HG02840 (cell line): ENCODE measurements around the gene VSIR.

Source experiments
- ATAC-seq: cut with Tn5 transposase; IDR thresholded peaks from one replicate; pipeline ENCODE4 v1.9.1; 2021; ENCODE audit warnings: mild to moderate bottlenecking, moderate library complexity, moderate number of reproducible peaks; ENCODE audit not compliant: unreplicated experiment, low FRiP score

Gene VSIR

DNA sequence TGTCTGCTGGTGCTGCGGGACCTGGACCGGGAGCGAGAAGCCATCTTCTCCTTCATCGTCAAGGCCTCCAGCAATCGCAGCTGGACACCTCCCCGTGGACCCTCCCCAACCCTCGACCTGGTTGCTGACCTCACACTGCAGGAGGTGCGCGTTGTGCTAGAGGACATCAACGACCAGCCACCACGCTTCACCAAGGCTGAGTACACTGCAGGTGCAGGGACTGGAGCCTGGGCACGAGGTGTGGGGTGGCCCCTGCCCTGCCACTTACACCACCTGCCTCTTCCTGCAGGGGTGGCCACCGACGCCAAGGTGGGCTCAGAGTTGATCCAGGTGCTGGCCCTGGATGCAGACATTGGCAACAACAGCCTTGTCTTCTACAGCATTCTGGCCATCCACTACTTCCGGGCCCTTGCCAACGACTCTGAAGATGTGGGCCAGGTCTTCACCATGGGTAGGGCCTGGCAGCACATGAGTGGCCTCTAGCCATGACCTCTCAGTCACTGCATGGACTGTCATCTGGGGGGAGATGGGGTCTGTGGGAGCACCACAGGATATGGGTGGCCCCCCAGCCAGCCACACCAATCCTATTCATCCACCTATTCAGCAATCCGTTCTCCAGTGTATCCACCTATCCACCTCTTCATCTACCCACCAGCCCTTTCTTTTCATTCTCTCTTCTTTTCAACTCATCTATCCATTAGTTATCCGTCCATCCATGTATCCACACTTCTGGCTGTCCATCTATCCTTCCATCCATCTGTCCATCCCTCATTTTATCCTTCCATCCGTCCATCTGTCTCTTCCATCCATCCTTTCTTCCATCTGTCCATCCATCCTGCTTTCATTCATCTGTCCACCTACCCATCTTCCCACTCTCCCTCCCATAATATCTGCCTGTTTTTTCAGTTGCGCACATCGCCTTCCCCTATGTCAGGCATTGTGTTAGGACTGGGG lies 34.5 kb upstream of the VSIR start:
- no peak for ATAC-seq

DNA sequence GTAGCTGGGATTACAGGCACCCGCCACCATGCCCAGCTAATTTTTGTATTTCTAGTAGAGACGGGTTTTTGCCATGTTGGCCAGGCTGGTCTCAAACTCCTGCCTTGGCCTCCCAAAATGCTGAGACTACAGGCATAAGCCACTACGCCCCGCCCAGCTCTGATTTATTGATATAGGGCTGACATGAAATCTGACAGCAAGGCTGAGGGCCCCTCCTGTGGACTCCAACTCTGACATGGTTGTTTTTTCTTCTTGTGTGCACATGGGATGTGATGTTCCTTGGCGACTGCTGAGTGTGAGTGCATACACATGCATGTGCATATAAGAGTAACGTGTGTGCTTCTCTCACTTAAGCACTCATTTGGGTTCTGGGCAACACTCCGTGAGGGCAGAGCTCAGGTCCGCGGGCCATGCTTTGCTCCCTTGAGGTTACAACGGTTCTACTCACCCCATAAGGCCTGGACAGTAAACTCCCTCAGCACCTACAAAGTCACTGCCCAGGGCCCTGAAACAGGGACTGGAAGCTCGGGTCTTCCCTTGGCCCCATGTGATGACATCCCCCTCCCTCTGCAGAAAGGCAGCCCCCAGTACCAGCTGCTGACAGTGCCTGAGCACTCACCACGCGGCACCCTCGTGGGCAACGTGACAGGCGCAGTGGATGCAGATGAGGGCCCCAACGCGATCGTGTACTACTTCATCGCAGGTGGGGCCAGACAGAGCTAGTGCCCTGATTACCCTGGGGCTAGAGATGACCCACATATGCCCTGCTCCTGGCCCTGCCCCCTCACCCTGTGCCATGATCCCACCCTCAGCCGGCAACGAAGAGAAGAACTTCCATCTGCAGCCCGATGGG lies 33.6 kb upstream of the VSIR start:
- ATAC-seq, result no peak

DNA sequence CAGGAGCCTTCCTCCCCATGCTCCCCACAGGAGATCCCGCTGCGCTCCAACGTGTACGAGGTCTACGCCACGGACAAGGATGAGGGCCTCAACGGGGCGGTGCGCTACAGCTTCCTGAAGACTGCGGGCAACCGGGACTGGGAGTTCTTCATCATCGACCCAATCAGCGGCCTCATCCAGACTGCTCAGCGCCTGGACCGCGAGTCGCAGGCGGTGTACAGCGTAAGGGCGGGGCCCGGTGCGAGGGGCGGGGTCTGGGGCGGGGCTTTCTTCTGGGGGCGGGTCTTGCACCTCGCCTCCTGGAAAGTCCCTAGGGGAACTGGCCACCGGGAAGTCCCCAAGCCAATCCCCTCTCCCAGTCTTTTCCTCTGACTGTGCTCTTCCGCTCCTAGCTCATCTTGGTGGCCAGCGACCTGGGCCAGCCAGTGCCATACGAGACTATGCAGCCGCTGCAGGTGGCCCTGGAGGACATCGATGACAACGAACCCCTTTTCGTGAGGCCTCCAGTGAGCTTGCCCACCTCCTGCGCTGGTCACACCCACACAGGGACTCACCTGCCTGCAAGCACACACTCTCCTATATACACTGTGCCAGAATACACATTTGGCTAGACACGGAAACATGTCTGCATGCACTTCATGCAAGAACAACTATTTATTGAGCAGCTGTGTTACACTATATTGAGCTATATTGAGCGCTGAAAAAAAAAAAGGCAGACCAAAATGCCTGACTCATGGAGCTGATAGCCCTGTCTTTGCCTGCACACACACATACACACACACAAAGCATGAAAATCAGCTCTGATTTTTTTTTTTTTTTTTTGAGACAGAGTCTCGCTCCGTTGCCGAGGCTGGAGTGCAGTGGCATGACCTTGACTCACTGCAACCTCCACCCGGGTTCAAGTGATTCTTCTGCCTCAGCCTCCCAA lies 32.7 kb upstream of the VSIR start:
- ATAC-seq, result no peak

DNA sequence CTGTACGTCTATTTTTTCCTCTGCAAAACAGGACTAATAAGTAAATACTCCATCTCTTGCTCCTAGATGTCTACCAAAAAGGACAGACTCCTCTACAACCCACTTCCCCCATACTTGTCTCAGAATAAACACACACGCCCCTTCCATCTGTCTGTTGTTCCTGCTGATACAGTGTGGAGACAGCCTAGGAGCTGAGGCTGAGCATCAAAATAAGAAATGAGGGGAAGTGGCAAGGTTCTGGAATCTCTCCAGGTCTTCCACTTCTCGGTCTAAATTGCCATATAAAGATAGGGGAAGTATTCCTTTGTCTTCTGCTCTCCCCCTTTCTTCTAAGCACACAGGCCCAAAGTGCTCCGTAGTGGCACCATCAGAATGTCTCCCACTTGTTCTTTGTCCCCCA lies 30.8 kb upstream of the VSIR start:
- ATAC-seq, result no peak

DNA sequence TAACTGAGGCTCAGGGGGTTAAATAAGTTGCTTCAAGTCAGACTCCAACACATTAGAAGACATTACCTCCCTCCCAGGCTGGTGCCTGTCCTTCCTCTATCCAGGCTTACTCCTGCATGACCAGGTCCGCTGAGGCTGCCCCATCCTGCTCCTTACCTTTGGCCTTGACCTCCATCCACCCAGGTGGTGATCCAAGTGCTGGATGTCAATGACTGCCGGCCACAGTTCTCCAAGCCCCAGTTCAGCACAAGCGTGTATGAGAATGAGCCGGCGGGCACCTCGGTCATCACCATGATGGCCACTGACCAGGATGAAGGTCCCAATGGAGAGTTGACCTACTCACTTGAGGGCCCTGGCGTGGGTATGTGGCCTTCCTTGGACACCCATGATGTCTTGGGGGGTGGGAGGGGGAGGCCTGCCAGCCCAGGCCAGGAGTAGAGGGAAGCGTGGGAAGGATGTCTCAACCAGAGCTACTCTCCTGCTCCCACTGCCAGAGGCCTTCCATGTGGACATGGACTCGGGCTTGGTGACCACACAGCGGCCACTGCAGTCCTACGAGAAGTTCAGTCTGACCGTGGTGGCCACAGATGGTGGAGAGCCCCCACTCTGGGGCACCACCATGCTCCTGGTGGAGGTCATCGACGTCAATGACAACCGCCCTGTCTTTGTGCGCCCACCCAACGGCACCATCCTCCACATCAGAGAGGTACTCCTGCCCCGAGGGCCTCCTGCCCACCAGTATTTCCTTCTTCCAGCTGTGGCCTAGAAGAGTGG lies 29.6 kb upstream of the VSIR start:
- no peak for ATAC-seq

DNA sequence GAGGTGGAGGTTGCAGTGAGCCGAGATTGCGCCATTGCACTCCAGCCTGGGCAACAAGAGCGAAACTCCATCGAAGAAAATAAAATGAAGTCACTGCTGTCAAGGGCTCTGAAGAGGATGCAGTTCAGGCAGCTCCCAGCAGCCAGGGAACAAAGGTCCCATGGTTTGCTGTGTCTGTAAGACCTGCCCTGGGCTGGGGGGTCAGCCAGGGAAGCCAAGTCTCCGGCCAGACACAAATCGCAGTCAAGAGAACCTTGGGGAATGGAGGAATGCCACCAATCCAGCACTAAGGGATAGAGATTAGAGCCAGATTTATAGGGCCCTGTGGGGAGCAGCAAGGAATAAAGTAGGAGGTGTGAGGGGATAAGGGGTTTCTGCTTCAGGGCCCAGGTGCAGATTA lies 28.9 kb upstream of the VSIR start:
- no peak for ATAC-seq

DNA sequence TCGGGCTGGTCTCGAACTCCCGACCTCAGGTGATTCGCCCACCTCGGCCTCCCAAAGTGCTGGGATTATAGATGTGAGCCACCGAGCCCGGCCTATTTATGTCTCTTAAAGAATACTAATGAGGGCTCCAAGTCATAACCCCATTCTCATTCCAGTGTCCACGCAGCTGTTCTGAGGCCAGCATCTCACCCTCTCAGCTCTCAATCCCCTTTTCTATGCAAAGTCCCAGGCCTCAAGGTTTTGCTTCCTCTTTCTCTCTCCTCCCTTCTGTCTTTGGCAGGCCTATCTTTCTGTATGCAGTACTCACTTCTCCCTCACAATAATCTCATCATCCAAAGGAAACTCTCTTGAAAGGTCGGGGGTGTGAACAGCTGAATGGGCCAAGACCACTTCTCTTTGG lies 28.0 kb upstream of the VSIR start:
- ATAC-seq, result peak; percentile 74

DNA sequence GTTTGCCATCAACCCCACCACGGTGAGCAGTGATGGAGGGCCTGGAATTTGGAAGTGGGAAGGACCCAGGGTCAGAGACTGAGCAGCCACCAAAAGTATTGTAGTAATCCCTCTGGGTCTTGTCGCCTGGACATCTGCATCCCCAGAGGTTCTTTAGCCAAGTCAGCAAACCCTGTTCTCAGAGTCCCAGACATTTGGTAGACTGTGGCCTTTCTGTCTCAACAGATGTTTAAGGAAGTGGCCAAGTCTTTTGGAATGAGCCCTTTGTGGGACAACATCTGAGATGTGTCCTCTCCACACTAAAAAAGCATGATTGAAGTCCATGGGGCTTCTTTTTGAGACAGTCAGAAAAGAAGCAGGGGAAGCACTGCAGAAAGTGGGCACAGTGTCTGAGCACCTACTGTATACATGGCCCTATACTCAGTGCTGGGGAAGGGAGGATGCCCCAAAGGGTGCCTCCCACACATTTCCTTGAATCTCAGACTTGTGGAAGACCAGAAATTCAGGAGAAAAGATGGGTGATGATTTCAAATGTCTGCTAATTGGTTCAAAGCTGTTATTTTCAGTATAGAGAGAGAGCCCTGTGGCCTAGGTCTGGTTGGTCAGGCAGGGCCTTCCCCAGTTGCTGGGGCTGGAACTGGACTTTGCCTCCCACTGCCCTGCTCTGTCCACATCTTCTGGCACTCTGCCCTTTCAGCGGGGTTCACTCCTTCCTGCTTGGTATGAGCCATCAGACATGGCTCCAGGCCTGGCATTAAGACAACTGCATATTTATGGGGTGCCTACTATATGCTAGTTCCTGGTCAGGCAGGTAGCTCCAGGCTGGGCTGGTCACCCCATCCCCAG lies 26.5 kb upstream of the VSIR start:
- ATAC-seq, result no peak

DNA sequence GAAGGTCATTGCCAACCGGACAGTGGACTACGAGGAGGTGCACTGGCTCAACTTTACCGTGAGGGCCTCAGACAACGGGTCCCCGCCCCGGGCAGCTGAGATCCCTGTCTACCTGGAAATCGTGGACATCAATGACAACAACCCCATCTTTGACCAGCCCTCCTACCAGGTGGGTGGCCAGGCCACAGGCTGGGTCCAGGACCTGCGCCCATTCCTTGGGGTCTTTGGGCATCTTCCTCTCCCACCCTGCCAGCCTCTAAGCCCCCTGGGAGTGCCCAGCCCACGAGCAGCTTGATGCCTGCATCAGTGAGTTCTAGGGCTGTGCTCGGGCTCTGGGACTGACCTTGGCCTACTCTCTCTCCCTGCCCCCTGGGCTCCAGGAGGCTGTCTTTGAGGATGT lies 25.8 kb upstream of the VSIR start:
- ATAC-seq, result no peak

DNA sequence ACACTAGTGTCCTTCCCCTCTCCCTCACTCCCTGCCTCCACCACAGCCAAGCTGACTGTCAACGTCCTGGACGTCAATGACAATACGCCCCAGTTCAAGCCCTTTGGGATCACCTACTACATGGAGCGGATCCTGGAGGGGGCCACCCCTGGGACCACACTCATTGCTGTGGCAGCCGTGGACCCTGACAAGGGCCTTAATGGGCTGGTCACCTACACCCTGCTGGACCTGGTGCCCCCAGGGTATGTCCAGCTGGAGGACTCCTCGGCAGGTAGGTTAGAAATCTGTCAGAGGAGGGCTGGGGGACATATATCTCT lies 24.9 kb upstream of the VSIR start:
- ATAC-seq, result no peak

DNA sequence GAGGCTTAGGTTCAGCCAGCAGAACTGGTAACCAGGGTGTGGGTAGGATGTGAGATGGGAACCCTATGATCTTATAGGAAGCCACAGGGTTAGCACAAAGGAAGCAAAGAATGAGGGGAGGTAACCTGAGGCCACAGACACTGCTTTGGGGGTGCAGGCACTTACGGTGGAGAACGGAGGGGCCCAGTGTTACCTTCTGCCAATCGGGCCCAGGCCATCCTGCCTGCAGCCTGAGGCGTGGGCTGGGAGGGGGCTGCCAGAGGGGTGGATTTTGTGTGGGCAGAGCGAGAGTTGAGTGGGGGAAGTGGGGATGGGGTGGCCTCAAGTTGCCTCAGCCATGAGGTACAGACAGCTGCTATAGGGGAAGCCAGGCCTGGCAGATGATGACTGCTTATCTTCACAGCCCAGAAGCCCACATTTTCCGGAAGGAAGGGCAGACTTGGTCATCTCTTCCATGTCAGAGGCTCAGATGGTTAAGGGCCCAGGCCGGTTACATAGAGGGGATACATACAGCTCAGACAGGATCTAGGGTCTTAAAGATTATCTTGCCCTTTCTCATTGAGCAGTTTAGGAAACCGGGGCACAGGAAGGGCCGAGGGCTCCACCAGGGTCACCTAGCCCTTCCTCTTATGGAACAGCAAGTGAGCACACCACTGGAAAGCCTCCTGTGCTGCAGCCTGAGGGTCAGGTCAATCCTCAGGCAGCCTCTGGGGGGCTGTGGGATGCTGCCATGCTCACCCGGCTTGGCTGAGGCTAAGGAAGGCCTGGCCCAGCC lies 24.4 kb upstream of the VSIR start:
- no peak for ATAC-seq

DNA sequence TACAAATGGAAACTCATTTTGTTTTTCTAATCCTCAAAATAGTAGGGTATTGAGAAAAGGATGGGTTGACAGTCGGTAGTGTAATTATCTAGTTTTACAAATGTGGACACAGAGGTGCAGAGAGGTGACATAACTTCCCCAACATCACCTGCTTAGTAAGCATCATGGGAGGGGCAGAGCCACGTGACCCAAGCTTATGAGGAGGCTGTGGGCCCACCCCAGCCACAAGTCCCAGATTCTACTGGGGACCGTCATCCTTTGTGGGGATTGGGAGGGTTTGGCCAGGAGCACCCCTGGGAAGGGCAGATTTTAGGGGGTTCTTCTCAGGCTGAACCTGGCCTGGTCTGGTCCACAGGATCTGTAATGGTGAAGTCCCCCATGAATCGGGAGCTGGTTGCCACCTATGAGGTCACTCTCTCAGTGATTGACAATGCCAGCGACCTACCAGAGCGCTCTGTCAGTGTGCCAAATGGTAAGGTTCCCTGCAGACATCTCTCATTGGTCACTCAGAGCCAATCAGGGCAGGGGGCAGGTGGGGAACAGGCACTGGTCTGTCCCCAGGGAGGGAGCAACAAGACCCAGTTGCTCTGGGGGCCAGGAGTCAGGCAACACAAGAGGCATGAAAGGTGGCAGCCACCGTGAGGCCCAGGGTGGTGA lies 23.6 kb upstream of the VSIR start:
- no peak for ATAC-seq

DNA sequence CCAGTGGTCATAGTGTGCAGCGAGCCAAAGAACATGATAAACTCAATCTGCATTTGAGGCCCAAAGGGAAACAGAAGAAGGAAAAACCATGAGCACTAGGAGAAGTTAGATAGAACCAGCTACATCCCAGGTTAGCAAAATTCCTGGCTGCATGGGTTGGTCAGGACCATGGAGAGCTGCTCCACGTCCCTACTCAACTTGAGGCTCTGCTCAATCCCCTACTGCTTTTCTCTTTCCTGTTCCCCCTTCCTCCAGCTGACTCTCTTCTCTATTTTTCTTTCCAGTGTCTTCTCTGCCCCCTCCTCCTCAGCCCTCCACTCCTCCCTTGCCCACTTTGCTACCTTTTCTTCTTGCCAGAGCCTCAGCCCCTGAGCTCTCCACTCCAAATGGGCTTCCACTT lies 21.9 kb upstream of the VSIR start:
- ATAC-seq, result no peak

DNA sequence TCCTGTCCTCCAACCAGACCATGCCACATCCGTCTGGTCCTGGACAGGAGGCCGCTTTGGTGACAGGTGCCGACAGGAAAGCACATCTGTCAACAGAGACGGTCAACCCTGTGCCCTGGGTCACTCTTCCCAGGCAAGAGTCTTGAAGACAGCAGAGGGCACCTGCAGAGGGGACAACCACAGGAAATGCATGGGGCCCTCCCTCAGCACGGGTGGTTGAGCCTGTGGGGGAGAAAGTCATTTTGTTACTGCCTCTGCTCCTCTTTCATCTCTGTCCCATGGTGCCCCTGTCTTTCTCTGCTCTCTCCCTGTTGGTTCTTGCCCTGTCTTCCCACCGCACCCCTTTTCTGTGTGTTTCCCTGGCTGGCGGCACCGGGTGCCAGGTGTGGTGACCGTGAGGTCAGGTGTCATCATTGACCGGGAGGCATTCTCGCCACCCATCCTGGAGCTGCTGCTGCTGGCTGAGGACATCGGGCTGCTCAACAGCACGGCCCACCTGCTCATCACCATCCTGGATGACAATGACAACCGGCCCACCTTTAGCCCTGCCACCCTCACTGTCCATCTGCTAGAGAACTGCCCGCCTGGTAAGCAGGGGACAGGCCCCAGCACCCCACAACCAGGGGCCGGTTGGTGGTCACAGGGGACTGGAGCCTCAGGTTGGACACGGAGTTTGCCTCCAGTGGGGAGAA lies 17.6 kb upstream of the VSIR start:
- no peak for ATAC-seq

DNA sequence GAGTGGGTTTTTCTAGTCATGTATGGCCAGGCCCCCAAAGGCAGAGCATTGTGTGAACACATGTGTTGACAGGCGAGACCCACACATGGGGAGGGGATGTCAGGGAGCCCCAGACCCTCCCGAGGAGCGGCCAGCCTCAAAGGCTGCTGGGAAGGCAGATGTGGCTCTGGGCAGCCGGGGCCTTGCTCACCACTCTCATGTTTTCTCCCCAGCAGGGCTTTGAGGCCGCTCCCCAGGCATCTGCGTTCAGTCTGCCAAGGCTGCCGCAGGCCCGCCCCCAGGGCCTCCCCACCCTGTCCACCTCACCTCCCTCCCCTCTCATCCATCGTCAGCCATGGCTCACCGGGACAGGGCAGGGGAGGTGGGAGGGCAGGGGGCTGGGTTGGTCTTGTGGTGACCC lies 16.6 kb upstream of the VSIR start:
- no peak for ATAC-seq

DNA sequence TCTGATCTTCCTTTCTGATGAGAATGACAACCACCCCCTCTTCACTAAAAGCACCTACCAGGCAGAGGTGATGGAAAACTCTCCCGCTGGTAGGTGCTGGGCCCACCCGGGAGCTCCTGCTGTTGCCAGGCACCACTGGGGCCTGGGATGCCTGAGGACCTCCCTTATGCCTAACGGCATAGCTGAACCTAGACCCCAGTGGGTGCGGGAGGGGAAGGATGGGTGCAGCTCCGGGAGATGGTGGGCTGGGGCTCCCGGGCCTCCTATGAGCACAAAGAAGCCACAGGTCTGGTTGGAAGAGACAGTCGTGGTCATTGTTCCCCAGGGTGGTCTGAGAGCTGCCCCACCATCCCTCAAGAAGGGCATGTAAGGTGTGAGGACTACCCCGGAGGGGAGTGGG lies 15.6 kb upstream of the VSIR start:
- ATAC-seq, result no peak

DNA sequence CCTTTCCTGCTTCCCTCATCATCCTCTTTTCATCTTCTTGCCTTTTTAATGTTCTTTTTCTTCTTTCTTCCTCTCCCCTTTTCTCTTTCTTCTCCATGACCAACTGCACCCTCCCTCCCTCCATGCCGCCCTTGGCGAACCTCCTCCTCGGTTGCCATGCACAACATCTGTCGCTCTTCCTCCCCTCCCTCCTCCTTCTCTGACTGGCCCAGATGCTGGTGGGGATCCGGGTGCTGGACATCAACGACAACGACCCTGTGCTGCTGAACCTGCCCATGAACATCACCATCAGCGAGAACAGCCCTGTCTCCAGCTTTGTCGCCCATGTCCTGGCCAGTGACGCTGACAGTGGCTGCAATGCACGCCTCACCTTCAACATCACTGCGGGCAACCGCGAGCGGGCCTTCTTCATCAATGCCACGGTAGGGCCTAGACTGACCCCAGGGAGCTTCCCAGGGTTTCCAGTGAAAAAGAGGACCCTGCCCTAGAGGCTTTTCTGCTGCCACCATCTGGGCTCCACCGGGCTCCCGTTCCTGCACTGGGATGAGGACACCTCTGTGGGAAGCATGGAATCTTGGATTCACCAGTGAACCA lies 11.5 kb upstream of the VSIR start:
- ATAC-seq, result no peak
